Tibial nerve (tissue), 4 donors: ENCODE measurements around the gene ERBB4. TPM values are rescaled to one million over a fixed set of nuclear protein-coding genes. Genes with fewer than 3 reads are reported as not detected.

ENCODE experiments used
- DNase-seq, 2 donors: peaks; one replicate each; pipeline ENCODE4 v3.0.0-alpha.2; 2019; ENCODE audit warnings: low spot score in 2 of 2
- H3K27ac ChIP-seq, 4 donors: fragments of 200-600 bp; sonication (generic) in 3 of 4; one replicate each; pipeline ENCODE4 v1.5.1; 2017 to 2019; ENCODE audit warnings: mild to moderate bottlenecking in 1 of 4
- H3K27me3 ChIP-seq, 2 donors: fragments of 200-600 bp; sonication (generic) in 1 of 2; one replicate each; pipeline versions ENCODE4 v1.5.1 to v1.6.0; 2017 to 2019
- H3K36me3 ChIP-seq, 3 donors: fragments of 200-600 bp; sonication (generic); one replicate each; pipeline ENCODE4 v1.5.1; 2018 to 2019
- H3K4me1 ChIP-seq, 4 donors: fragments of 200-600 bp; sonication (generic) in 3 of 4; one replicate each; pipeline ENCODE4 v1.5.1; 2017 to 2019
- H3K4me3 ChIP-seq, 4 donors: fragments of 200-600 bp; sonication (generic) in 3 of 4; one replicate each; pipeline ENCODE4 v1.5.1; 2017 to 2019; ENCODE audit warnings: mild to moderate bottlenecking in 1 of 4, moderate library complexity in 1 of 4
- H3K9me3 ChIP-seq, 4 donors: fragments of 200-600 bp; sonication (generic) in 3 of 4; one replicate each; pipeline ENCODE4 v1.5.1; 2017 to 2019
- CTCF ChIP-seq, 5 experiments: fragments of 200-600 bp in 3 of 5; fragments of 450-650 bp in 2 of 5; sonication (generic) in 3 of 5; IDR thresholded peaks; one replicate each; pipeline ENCODE4 v1.5.1; 2016 to 2019; ENCODE audit warnings: antibody characterized with exemption in 5 of 5, mild to moderate bottlenecking in 3 of 5, moderate library complexity in 2 of 5
- EP300 ChIP-seq, 2 donors: sonication (generic); formaldehyde crosslinking; IDR thresholded peaks; one replicate each; pipeline ENCODE4 v1.6.1; 2017; ENCODE audit warnings: antibody characterized with exemption in 2 of 2, mild to moderate bottlenecking in 1 of 2
- POLR2A ChIP-seq, 2 donors: fragments of 450-650 bp; IDR thresholded peaks; one replicate each; pipeline ENCODE4 v1.6.1; 2017; ENCODE audit warnings: antibody characterized with exemption in 2 of 2, mild to moderate bottlenecking in 2 of 2, moderate library complexity in 2 of 2
- WGBS, 2 donors: methylation state at CpG; one replicate each; pipeline ENCODE4 v1.1.5; 2018; 5-methylcytosine and 5-hydroxymethylcytosine counted together
- total RNA-seq, 4 donors: library from RNA; depleted of rRNA; stranded (reverse); fragments of >200 nt; gene quantifications; one replicate each; pipeline ENCODE4 v1.1.0, GENCODE V29; 2016

Gene ERBB4
- total RNA-seq, 4 donors from 2014 or later: 2.4 to 3.3 (median 2.9) TPM

- no peak for DNase-seq
- Histone ChIP-seq H3K9me3 (no peaks in the 10 kb centered on the region), H3K36me3 (no peaks in the 10 kb centered on the region), H3K27ac (no peak overlapping the region), H3K4me3 (no peak overlapping the region), H3K4me1 (no peaks in the 10 kb centered on the region), H3K27me3 (no peaks in the 10 kb centered on the region)
- TF ChIP-seq CTCF (IDR thresholded peaks at IDR 0.05) (no peak), EP300 (IDR thresholded peaks at IDR 0.05) (no peak), POLR2A (IDR thresholded peaks at IDR 0.05) (no peak)
Observed at GRCh38 chr2:211875488-211875887, 663.1 kb downstream of the ERBB4 start.

GRCh38 chr2:211868996-211869533 lies 669.5 kb downstream of the ERBB4 start:
- Histone ChIP-seq H3K4me3 (no peak overlapping the region), H3K4me1 (no peaks in the 10 kb centered on the region), H3K36me3 (no peaks in the 10 kb centered on the region), H3K27ac (no peak overlapping the region), H3K27me3 (no peaks in the 10 kb centered on the region), H3K9me3 (no peaks in the 10 kb centered on the region)
- TF ChIP-seq CTCF (IDR thresholded peaks at IDR 0.05): no peak
- no peak for TF ChIP-seq EP300 (IDR thresholded peaks at IDR 0.05)
- no peak for TF ChIP-seq POLR2A (IDR thresholded peaks at IDR 0.05)
- no peak for DNase-seq
- 79 to 84% methylated on average over 3 of the region's 3 CpGs for WGBS, 2 donors

- DNase-seq: no peak
- no peak for TF ChIP-seq EP300 (IDR thresholded peaks at IDR 0.05)
- Histone ChIP-seq H3K9me3 (peaks cover 0 to 3% (median 0%) of the 10 kb centered on the region in 4 donors), H3K27me3 (no peaks in the 10 kb centered on the region), H3K36me3 (no peaks in the 10 kb centered on the region), H3K4me3 (no peak overlapping the region), H3K27ac (no peak overlapping the region), H3K4me1 (no peaks in the 10 kb centered on the region)
Observed at GRCh38 chr2:211867845-211868451, 670.7 kb downstream of the ERBB4 start.

GRCh38 chr2:211864328-211864727 lies 674.3 kb downstream of the ERBB4 start:
- no peaks in the 10 kb centered on the region for H3K36me3 ChIP-seq
- WGBS, 2 donors: 94 to 97% methylated on average over 3 of the region's 3 CpGs
- TF ChIP-seq EP300 (IDR thresholded peaks at IDR 0.05) (no peak), POLR2A (IDR thresholded peaks at IDR 0.05) (no peak), CTCF (IDR thresholded peaks at IDR 0.05) (no peak)
- DNase-seq: no peak
- no peak overlapping the region for H3K4me3 ChIP-seq
- peaks cover 0 to 6% (median 0%) of the 10 kb centered on the region in 4 donors for H3K9me3 ChIP-seq
- no peak overlapping the region for H3K27ac ChIP-seq
- H3K4me1 ChIP-seq: no peaks in the 10 kb centered on the region
- no peaks in the 10 kb centered on the region for H3K27me3 ChIP-seq

- TF ChIP-seq EP300 (IDR thresholded peaks at IDR 0.05) (no peak), CTCF (IDR thresholded peaks at IDR 0.05) (no peak), POLR2A (IDR thresholded peaks at IDR 0.05) (no peak)
- no peak overlapping the region for H3K27ac ChIP-seq
- H3K4me1 ChIP-seq: no peaks in the 10 kb centered on the region
- H3K36me3 ChIP-seq: no peaks in the 10 kb centered on the region
- peaks cover 0 to 6% (median 0%) of the 10 kb centered on the region in 4 donors for H3K9me3 ChIP-seq
- H3K4me3 ChIP-seq: no peak overlapping the region
- no peak for DNase-seq
- no peaks in the 10 kb centered on the region for H3K27me3 ChIP-seq
Observed at GRCh38 chr2:211860224-211860623, 678.4 kb downstream of the ERBB4 start.
